GM18502 (cell line): ENCODE data around the gene KCTD15.

ENCODE experiments used
- ATAC-seq: cut with Tn5 transposase; IDR thresholded peaks from one replicate; pipeline ENCODE4 v1.9.1; 2021; ENCODE audit warnings: mild to moderate bottlenecking; ENCODE audit not compliant: unreplicated experiment, poor library complexity

Gene KCTD15

DNA sequence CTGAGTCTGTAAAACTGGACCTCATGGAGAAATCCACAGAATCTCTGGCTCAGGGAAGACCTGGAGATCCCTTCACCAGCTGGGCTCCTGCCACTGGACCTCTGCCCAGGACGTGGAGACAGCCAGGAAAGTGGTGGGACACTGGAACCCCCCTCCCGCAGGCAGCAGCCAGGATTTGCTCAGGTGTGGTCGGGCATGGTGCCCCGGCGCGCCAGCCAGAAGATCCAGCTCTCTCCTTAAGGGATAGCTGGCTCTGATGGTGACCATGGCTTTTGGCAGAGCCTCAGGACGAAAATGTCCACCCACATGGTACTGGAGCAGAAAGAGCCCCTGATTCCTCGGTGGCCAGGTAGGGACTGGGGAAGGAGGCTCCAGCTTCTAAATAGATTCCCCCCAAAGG lies 26.6 kb upstream of the KCTD15 start:
- ATAC-seq, result no peak

DNA sequence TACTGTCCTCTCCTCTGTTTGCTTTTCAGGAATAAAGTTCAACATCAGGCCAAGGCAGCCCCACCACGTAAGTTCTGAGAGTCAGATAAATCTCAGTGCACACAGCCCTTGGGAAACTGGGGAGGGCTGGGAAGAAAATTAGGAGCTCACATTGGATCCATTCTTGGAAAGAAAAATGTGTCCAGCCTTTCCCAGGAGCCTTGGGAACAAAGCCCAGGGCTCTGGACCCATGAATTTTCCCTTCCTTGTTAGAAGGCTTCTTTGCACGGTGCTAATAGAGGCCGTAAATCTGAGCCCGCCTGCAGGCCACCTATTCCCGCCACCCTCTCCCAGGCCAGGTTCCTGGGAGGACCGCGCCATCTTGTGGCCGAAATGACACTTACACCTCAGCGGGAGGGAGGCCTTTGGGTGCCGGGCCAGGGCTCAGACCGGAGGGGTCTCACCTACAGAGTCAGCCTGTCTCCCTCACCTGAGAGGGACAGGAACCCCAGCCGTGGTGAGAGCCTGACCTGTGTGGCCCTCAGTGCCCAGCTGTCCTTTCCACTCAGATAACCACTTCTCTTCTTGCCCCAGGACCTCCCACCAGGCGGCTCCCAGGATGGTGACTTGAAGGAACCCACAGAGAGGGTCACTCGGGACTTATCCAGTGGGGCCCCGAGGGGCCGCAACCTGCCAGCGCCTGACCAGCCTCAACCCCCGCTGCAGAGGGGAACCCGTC lies 25.1 kb upstream of the KCTD15 start:
- ATAC-seq, result no peak

- ATAC-seq, result no peak
These were observed 24.4 kb upstream of the KCTD15 start for GRCh38 chr19:33772102-33772857.

GRCh38 chr19:33772858-33773180 lies 23.9 kb upstream of the KCTD15 start:
- ATAC-seq, result no peak

DNA sequence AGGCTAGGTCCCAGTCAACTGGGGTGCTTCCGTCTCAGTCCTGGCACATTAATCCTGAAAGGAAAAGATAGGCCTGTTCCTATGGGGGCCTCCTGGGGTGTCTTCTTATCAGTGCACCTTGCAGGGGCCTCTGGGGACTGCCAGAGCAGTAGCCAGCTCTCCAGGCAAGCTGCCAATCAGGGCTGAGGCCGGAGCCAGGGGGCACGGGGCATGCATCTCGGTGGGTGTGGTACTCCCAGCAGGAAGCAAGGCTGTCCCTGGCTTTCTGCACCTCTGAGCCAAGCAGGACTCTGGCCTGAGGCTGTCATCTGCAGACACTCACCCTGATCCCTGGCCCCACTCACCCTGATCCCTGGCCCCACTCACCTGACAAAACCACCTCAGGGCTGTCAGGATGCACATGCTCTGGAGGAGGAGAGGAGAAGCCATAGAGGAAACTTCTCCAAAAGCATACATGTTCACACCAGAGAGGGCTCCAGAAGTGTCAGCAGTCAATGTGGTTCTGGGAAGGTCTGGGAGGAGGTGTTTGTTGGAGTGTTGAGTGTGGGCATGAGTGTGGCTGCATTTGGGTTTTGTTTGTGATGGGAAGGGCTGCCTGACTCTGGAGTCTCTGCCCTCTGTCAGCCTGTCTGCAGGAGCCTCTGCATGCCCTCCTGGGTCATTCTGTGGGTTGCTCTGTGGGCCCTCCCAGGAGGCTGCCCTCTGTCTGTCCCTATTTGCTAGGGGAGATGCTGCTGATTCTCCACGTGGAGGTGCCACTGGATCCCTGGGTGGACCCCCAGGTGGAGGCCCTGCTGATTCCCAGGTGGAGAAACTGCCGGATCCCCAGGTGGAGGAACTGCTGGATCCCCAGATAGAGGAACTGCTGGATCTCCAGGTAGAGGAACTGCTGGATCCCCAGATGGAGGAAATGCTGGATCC lies 22.7 kb upstream of the KCTD15 start:
- ATAC-seq, result no peak

DNA sequence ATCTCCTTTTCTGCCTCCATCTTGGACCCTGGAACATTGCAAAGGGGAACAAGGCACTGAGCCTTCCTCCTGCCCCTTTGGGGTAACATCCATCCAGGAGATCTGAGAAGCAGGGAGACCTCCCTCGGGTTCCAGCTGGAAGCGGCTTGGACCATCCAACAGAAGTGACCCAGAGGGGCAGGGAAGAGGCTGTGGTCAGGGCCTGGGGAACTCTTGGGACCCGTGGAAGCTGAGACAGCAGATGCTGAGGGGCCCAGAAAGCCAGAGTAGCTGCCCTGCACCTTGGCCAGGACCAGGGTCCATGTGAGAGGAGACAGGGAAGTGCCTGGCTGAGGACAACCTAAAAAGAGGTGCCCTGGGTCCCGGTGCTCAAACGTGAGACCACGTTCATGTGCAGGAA lies 21.9 kb upstream of the KCTD15 start:
- no peak for ATAC-seq

- ATAC-seq, result no peak
These were observed 20.8 kb upstream of the KCTD15 start for GRCh38 chr19:33775731-33776487.

DNA sequence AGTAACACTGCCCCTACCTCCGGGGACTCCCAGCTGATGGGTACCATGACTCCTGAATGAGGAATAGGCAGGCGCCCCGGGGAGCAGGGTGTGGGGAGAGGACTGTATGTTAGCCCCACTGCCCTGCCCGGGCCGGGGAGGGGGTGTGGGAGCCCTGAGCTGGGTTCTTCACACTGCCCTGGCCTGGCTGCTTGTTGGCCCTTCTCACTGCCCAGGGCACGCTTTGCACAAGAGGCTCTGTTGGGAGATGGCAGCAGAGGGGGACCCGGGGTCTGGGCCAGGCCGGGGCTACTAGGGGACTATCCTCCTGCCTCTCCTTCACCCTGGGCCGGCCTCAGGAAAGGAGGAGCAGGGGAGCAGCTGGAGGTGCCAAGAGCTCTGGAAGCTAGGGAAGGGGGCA lies 19.3 kb upstream of the KCTD15 start:
- no peak for ATAC-seq

DNA sequence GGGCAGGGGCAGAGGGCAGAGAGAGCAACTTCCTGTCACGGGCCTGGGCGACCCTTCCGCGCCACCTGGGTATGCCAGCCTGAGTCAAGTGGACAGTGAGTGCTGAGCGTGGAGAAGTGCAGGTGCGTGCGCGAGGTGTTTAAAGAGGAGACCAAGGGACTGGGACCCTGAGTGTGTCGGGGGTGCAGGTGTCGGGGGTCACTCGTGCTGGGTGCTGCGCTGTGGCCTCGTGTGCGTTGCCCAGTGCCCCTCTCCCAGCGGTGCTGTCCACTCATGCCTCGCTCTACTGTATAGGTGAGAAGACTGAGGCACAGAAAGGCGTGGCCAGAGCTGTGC lies 18.9 kb upstream of the KCTD15 start:
- ATAC-seq, result no peak

GRCh38 chr19:33778089-33778791 lies 18.4 kb upstream of the KCTD15 start:
- peak; percentile 94 for ATAC-seq

DNA sequence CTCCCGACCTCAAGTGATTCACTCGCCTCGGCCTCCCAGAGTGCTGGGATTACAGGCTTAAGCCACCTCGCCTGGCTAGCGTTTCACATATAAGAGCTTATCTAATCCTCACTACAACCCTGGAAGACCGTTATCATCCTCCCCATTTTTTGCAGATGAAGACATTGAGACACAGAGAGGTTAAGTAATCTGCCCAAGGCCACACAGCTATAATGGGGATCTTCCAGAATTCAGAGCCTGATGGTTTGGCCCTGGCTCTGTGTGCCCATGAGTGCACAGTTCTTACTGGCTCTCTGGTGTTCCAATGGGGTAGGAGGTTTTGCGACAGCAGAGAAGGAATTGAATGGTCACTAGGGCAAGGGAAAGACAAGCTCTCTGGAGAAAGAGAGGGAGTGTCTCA lies 16.8 kb upstream of the KCTD15 start:
- ATAC-seq, result no peak

GRCh38 chr19:33780251-33780650 lies 16.4 kb upstream of the KCTD15 start:
- no peak for ATAC-seq

- ATAC-seq, result no peak
These were observed 15.9 kb upstream of the KCTD15 start for GRCh38 chr19:33780746-33781145.

GRCh38 chr19:33781415-33781935 lies 15.2 kb upstream of the KCTD15 start:
- ATAC-seq, result no peak

GRCh38 chr19:33781996-33782395 lies 14.7 kb upstream of the KCTD15 start:
- ATAC-seq, result no peak

- no peak for ATAC-seq
These were observed 12.2 kb upstream of the KCTD15 start for GRCh38 chr19:33784432-33784831.

- no peak for ATAC-seq
These were observed 10.9 kb upstream of the KCTD15 start for GRCh38 chr19:33785795-33786194.

- ATAC-seq, result no peak
These were observed 8.0 kb upstream of the KCTD15 start for GRCh38 chr19:33788676-33789075.

- no peak for ATAC-seq
These were observed 7.3 kb upstream of the KCTD15 start for GRCh38 chr19:33789344-33789743.
